ENCODE data around the gene WTAP. TPM values are rescaled to one million over a fixed set of nuclear protein-coding genes. Genes with fewer than 3 reads are reported as not detected.

The WTAP gene
- total RNA-seq, 4 donors from 2014 or later = 68.7 to 103 (median 85.3) TPM

DNA sequence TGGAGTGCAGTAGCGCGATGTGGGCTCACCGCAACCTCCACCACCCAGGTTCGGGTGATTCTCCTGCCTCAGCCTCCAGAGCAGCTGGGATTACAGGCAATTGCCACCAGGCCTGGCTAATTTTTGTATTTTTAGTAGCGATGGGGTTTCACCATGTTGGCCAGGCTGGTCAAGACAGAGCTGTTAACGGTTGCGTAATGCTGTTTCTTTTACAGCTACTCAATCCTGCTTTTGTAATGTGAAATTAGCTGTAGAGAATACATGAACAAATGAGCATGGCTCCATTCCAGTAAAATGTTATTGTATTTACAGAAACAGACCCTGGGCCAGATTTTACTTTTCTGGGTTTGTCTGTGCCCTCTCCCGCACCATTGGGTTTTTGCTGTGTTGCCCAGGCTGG lies 74.6 kb downstream of the WTAP start:
- no peak for DNase-seq (ENCODE audit: low spot score in 2 of 2)
- WGBS = 90% methylated on average over 8 of the region's 8 CpGs
- Histone ChIP-seq H3K27ac (no peak overlapping the region), H3K27me3 (no peaks in the 10 kb centered on the region), H3K36me3 (peaks cover 33% of the 10 kb centered on the region), H3K4me1 (no peaks in the 10 kb centered on the region), H3K4me3 (no peak overlapping the region), H3K9me3 (no peaks in the 10 kb centered on the region)
- TF ChIP-seq EP300 (IDR thresholded peaks at IDR 0.05) = no peak
- TF ChIP-seq, protein P1, sequence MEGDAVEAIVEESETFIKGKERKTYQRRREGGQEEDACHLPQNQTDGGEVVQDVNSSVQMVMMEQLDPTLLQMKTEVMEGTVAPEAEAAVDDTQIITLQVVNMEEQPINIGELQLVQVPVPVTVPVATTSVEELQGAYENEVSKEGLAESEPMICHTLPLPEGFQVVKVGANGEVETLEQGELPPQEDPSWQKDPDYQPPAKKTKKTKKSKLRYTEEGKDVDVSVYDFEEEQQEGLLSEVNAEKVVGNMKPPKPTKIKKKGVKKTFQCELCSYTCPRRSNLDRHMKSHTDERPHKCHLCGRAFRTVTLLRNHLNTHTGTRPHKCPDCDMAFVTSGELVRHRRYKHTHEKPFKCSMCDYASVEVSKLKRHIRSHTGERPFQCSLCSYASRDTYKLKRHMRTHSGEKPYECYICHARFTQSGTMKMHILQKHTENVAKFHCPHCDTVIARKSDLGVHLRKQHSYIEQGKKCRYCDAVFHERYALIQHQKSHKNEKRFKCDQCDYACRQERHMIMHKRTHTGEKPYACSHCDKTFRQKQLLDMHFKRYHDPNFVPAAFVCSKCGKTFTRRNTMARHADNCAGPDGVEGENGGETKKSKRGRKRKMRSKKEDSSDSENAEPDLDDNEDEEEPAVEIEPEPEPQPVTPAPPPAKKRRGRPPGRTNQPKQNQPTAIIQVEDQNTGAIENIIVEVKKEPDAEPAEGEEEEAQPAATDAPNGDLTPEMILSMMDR (IDR thresholded peaks at IDR 0.05) = no peak

DNA sequence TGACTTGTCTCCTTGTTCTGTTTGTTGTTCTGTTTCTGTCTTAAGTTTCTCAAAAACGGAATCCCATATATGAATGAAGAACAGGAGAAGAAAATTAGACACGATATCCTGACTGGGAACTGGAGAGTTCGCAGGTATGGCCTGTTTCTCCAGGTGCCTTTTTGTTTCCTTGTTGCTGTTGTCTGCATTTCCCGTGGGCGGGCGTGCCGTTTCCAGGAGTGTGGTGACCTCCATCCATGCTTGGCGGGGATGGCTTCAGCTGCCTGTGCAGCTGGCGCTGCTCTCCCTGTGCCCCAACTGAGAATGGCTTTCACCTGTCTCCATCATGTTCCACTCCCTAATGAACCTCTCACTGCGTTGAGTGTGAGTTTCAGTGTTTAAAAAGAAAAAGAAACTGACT lies 77.2 kb downstream of the WTAP start:
- no peak for DNase-seq (ENCODE audit: low spot score in 2 of 2)
- WGBS = 88% methylated on average over 10 of the region's 10 CpGs
- Histone ChIP-seq H3K36me3 (peaks cover 8% of the 10 kb centered on the region), H3K27me3 (no peaks in the 10 kb centered on the region), H3K4me1 (peaks cover 3% of the 10 kb centered on the region), H3K27ac (no peak overlapping the region), H3K4me3 (no peak overlapping the region), H3K9me3 (no peaks in the 10 kb centered on the region)
- TF ChIP-seq POLR2A (IDR thresholded peaks at IDR 0.05) = no peak

DNA sequence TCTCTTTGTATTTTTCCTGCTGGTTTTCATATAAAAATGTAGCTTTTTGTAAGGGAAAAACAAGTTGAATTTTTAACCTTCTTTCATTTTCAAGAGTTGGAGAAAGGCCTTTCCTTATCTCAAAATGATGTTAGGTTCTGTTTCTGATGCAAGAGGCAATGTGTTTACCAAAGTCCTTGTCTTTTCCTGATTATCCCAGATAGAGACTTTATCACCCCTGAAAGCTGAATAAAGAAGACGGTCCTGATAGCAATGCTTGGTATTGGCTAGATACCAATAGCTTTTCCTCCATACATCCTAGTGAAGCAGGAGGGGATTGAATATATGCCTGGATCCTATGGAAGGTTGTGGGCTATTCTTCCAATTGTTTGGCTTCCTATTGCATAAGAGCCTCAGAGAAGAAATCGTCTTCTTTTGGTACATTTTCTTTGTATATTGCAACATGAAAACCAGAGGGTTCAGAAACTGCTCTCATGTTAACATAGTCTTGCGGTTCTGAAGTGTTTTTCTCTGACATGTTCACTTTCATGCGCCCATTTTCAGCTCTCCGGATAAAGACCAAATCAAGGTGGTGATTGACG lies 78.2 kb downstream of the WTAP start:
- H3K27ac ChIP-seq = no peak overlapping the region
- no peaks in the 10 kb centered on the region for H3K27me3 ChIP-seq
- WGBS = 94% methylated on average over 6 of the region's 6 CpGs
- TF ChIP-seq POLR2AphosphoS5 (IDR thresholded peaks at IDR 0.05) = no peak
- peaks cover 3% of the 10 kb centered on the region for H3K4me1 ChIP-seq
- no peaks in the 10 kb centered on the region for H3K9me3 ChIP-seq
- no peaks in the 10 kb centered on the region for H3K36me3 ChIP-seq
- DNase-seq (ENCODE audit: low spot score in 2 of 2) = no peak
- no peak overlapping the region for H3K4me3 ChIP-seq

Other genes starting within 250 kb of the WTAP start
- gene SOD2, start 34.3 kb upstream of the WTAP start, total RNA-seq = 100 to 1,000 TPM; 159 to 173 (median 167) TPM
- gene ACAT2, start 34.5 kb downstream of the WTAP start, total RNA-seq = 10 to 100 TPM in 3 of 4 donors, 1 to 10 TPM in 1; 7.2 to 23.1 (median 15.6) TPM
- gene TCP1, start 62.1 kb downstream of the WTAP start, total RNA-seq = 100 to 1,000 TPM; 133 to 150 (median 139) TPM
- gene MRPL18, start 63.0 kb downstream of the WTAP start, total RNA-seq = 10 to 100 TPM; 53.9 to 79.2 (median 55.9) TPM
- gene PNLDC1, start 72.8 kb downstream of the WTAP start, total RNA-seq = 1 to 10 TPM; 1.1 to 4.4 (median 2.9) TPM
- gene MAS1, start 163.5 kb downstream of the WTAP start, total RNA-seq = not detected
- gene IGF2R, start 241.6 kb downstream of the WTAP start, total RNA-seq = 100 to 1,000 TPM in 1 of 4 donors, 10 to 100 TPM in 3; 58.2 to 137 (median 90.6) TPM